Epithelial cell of proximal tubule (primary cell): ENCODE measurements around the gene GUCA2B. TPM values are rescaled to one million over a fixed set of nuclear protein-coding genes. Genes with fewer than 3 reads are reported as not detected.

Experiments
- DNase-seq: peaks from one replicate; pipeline ENCODE4 v3.0.0-alpha.2; 2011; ENCODE audit warnings: low read depth
- H3K4me3 ChIP-seq: 2 replicates; pipeline ENCODE4 v1.5.1; 2011; ENCODE audit warnings: low read depth, mild to moderate bottlenecking, low read length
- CTCF ChIP-seq: conservative IDR thresholded peaks from 2 replicates; pipeline ENCODE4 v1.5.1; 2012; ENCODE audit warnings: low read depth, mild to moderate bottlenecking, low read length
- total RNA-seq: library from RNA; depleted of rRNA; stranded (reverse); fragments of >200 nt; gene quantifications from 2 replicates; pipeline ENCODE4 v1.2.3, GENCODE V29; 2015

Gene GUCA2B
- total RNA-seq, 1 donor from 2014 or later: not detected

- no peak for DNase-seq
- TF ChIP-seq CTCF: no peak
- H3K4me3 ChIP-seq: no peak overlapping the region
These were observed 12.5 kb downstream of the GUCA2B start for GRCh38 chr1:42165511-42166210.

- no peak overlapping the region for H3K4me3 ChIP-seq
- TF ChIP-seq CTCF: no peak
- DNase-seq: no peak
These were observed 14.6 kb downstream of the GUCA2B start for GRCh38 chr1:42167611-42168390.

GRCh38 chr1:42168391-42168670 is 15.1 kb downstream of the GUCA2B start:
- no peak overlapping the region for H3K4me3 ChIP-seq
- TF ChIP-seq CTCF: no peak
- DNase-seq: no peak

GRCh38 chr1:42168763-42169162 is 15.6 kb downstream of the GUCA2B start:
- DNase-seq: no peak
- no peak for TF ChIP-seq CTCF
- H3K4me3 ChIP-seq: no peak overlapping the region

- H3K4me3 ChIP-seq: no peak overlapping the region
- DNase-seq: no peak
- no peak for TF ChIP-seq CTCF
These were observed 17.8 kb downstream of the GUCA2B start for GRCh38 chr1:42170779-42171621.

GRCh38 chr1:42171679-42172266 is 18.6 kb downstream of the GUCA2B start:
- no peak overlapping the region for H3K4me3 ChIP-seq
- TF ChIP-seq CTCF: no peak
- DNase-seq: no peak
